ENCODE results near the gene AGT.

AGT gene

GRCh38 chr1:230713915-230714764 is at the start of gene AGT:
Gene AGT (minus strand): TSS chr1:230714122. CDS start chr1:230710823, 3,299 bp downstream.
- DNase-seq (ENCODE audit: low read depth), result peak; percentile 54

- no peak for DNase-seq (ENCODE audit: low read depth)
Observed at GRCh38 chr1:230761443-230762167, 47.7 kb upstream of the AGT start.

GRCh38 chr1:230760360-230760827 is 46.5 kb upstream of the AGT start:
- no peak for DNase-seq (ENCODE audit: low read depth)

- no peak for DNase-seq (ENCODE audit: low read depth)
Observed at GRCh38 chr1:230759369-230760065, 45.6 kb upstream of the AGT start.

GRCh38 chr1:230758709-230759368 is 44.9 kb upstream of the AGT start:
- DNase-seq (ENCODE audit: low read depth), result no peak

- no peak for DNase-seq (ENCODE audit: low read depth)
Observed at GRCh38 chr1:230757856-230758708, 44.2 kb upstream of the AGT start.

- peak; percentile 13 for DNase-seq (ENCODE audit: low read depth)
Observed at GRCh38 chr1:230754796-230755195, 40.9 kb upstream of the AGT start.

- no peak for DNase-seq (ENCODE audit: low read depth)
Observed at GRCh38 chr1:230753586-230754251, 39.8 kb upstream of the AGT start.

GRCh38 chr1:230753191-230753585 is 39.3 kb upstream of the AGT start:
- no peak for DNase-seq (ENCODE audit: low read depth)

GRCh38 chr1:230752407-230752806 is 38.5 kb upstream of the AGT start:
- DNase-seq (ENCODE audit: low read depth), result no peak

GRCh38 chr1:230750986-230751625 is 37.2 kb upstream of the AGT start:
- DNase-seq (ENCODE audit: low read depth), result no peak

GRCh38 chr1:230750576-230750975 is 36.7 kb upstream of the AGT start:
- DNase-seq (ENCODE audit: low read depth), result no peak

GRCh38 chr1:230749635-230750034 is 35.7 kb upstream of the AGT start:
- no peak for DNase-seq (ENCODE audit: low read depth)

GRCh38 chr1:230749150-230749549 is 35.2 kb upstream of the AGT start:
- DNase-seq (ENCODE audit: low read depth), result no peak

GRCh38 chr1:230747890-230748800 is 34.2 kb upstream of the AGT start:
- DNase-seq (ENCODE audit: low read depth), result no peak

- DNase-seq (ENCODE audit: low read depth), result no peak
Observed at GRCh38 chr1:230747127-230747730, 33.3 kb upstream of the AGT start, which contains the start of gene CAPN9. Gene CAPN9 (plus strand): TSS chr1:230747388. CDS start chr1:230747497, 109 bp downstream.

GRCh38 chr1:230746617-230747016 is 32.7 kb upstream of the AGT start:
- no peak for DNase-seq (ENCODE audit: low read depth)

- DNase-seq (ENCODE audit: low read depth), result no peak
Observed at GRCh38 chr1:230745071-230745470, 31.1 kb upstream of the AGT start.
